Osteoblast (primary cell): ENCODE measurements around the gene NOG. TPM values are rescaled to one million over a fixed set of nuclear protein-coding genes. Genes with fewer than 3 reads are reported as not detected.

Experiments
- DNase-seq: peaks from one replicate; pipeline ENCODE4 v3.0.0; 2011; ENCODE audit warnings: low spot score, mixed read lengths; ENCODE audit not compliant: insufficient read length; ENCODE audit errors: missing footprints
- H2AFZ ChIP-seq: 2 replicates; pipeline ENCODE4 v1.6.0; 2011; ENCODE audit warnings: mild to moderate bottlenecking, low read length
- H3K27ac ChIP-seq: 2 replicates; pipeline ENCODE4 v1.5.1; 2011; ENCODE audit warnings: mild to moderate bottlenecking, low read depth, low read length, moderate library complexity
- H3K27me3 ChIP-seq: 2 replicates; pipeline ENCODE4 v1.6.0; 2012; ENCODE audit warnings: mild to moderate bottlenecking, control low read depth, inconsistent platforms, low read length, moderate library complexity; ENCODE audit not compliant: insufficient read depth
- H3K36me3 ChIP-seq: 2 replicates; pipeline ENCODE4 v1.5.1; 2011; ENCODE audit warnings: mild to moderate bottlenecking, low read length, control low read depth, moderate library complexity; ENCODE audit not compliant: insufficient read depth
- H3K4me1 ChIP-seq: 2 replicates; pipeline ENCODE4 v1.5.1; 2011; ENCODE audit warnings: mild to moderate bottlenecking, low read length, control low read depth, moderate library complexity; ENCODE audit not compliant: insufficient read depth
- H3K4me2 ChIP-seq: 2 replicates; pipeline ENCODE4 v1.6.0; 2011; ENCODE audit warnings: mild to moderate bottlenecking, low read length; ENCODE audit not compliant: insufficient read depth
- H3K4me3 ChIP-seq: fragments of 200-600 bp; sonication (generic); 3 replicates; pipeline ENCODE4 v1.5.1; 2012; ENCODE audit warnings: mild to moderate bottlenecking, low read length, inconsistent platforms; ENCODE audit not compliant: insufficient read depth
- H3K79me2 ChIP-seq: 2 replicates; pipeline ENCODE4 v1.6.0; 2012; ENCODE audit warnings: mild to moderate bottlenecking, low read length, control low read depth, inconsistent platforms; ENCODE audit not compliant: insufficient read depth
- H3K9me3 ChIP-seq: 2 replicates; pipeline ENCODE4 v1.5.1; 2011; ENCODE audit warnings: low read depth, low read length, control low read depth
- H4K20me1 ChIP-seq: 2 replicates; pipeline ENCODE4 v1.6.0; 2012; ENCODE audit warnings: mild to moderate bottlenecking, low read length, control low read depth; ENCODE audit not compliant: insufficient read depth
- CTCF ChIP-seq: IDR thresholded peaks from 2 replicates; pipeline ENCODE4 v1.5.1; 2011; ENCODE audit warnings: mild to moderate bottlenecking, low read depth, low read length, moderate library complexity; ENCODE audit errors: extremely low read depth
- total RNA-seq: library from RNA; depleted of rRNA; stranded (reverse); fragments of >200 nt; gene quantifications from 2 replicates; pipeline ENCODE4 v1.2.3, GENCODE V29; 2012

Gene NOG
- total RNA-seq, 1 donor = 0.72 TPM

- H3K9me3 ChIP-seq = no peaks in the 10 kb centered on the region
- TF ChIP-seq CTCF = no peak
- H3K27me3 ChIP-seq = peaks cover 2% of the 10 kb centered on the region
- H3K4me2 ChIP-seq = no peak overlapping the region
- no peak overlapping the region for H3K27ac ChIP-seq
- H3K36me3 ChIP-seq = no peaks in the 10 kb centered on the region
- H3K4me3 ChIP-seq = no peak overlapping the region
- H3K79me2 ChIP-seq = no peaks in the 10 kb centered on the region
- no peak overlapping the region for H2AFZ ChIP-seq
- no peaks in the 10 kb centered on the region for H3K4me1 ChIP-seq
- no peaks in the 10 kb centered on the region for H4K20me1 ChIP-seq
- no peak for DNase-seq
Measured at GRCh38 chr17:56603486-56604238, 10.2 kb downstream of the NOG start.

- Histone ChIP-seq H3K9me3 (no peaks in the 10 kb centered on the region), H3K36me3 (no peaks in the 10 kb centered on the region), H2AFZ (no peak overlapping the region), H3K27me3 (no peaks in the 10 kb centered on the region), H3K27ac (no peak overlapping the region), H3K4me3 (no peak overlapping the region), H3K79me2 (no peaks in the 10 kb centered on the region), H3K4me2 (no peak overlapping the region), H4K20me1 (no peaks in the 10 kb centered on the region), H3K4me1 (no peaks in the 10 kb centered on the region)
- DNase-seq = no peak
- TF ChIP-seq CTCF = no peak
Measured at GRCh38 chr17:56604691-56605290, 11.3 kb downstream of the NOG start.

GRCh38 chr17:56608944-56609343, 15.4 kb downstream of the NOG start:
- H3K4me1 ChIP-seq = no peaks in the 10 kb centered on the region
- H4K20me1 ChIP-seq = no peaks in the 10 kb centered on the region
- TF ChIP-seq CTCF = no peak
- no peaks in the 10 kb centered on the region for H3K9me3 ChIP-seq
- H3K27me3 ChIP-seq = no peaks in the 10 kb centered on the region
- H3K36me3 ChIP-seq = no peaks in the 10 kb centered on the region
- no peak overlapping the region for H2AFZ ChIP-seq
- no peak for DNase-seq
- H3K27ac ChIP-seq = no peak overlapping the region
- no peak overlapping the region for H3K4me3 ChIP-seq
- no peaks in the 10 kb centered on the region for H3K79me2 ChIP-seq
- no peak overlapping the region for H3K4me2 ChIP-seq

- Histone ChIP-seq H3K4me3 (no peak overlapping the region), H3K4me1 (no peaks in the 10 kb centered on the region), H3K4me2 (no peak overlapping the region), H3K27ac (no peak overlapping the region), H2AFZ (no peak overlapping the region), H3K9me3 (no peaks in the 10 kb centered on the region), H3K79me2 (no peaks in the 10 kb centered on the region), H3K36me3 (no peaks in the 10 kb centered on the region), H3K27me3 (no peaks in the 10 kb centered on the region), H4K20me1 (no peaks in the 10 kb centered on the region)
- no peak for DNase-seq
- TF ChIP-seq CTCF = no peak
Measured at GRCh38 chr17:56610321-56610720, 16.8 kb downstream of the NOG start.
